Measurements from ENCODE around the gene MORF4L1. TPM values are rescaled to one million over a fixed set of nuclear protein-coding genes. Genes with fewer than 3 reads are reported as not detected.
"Not testable (repeated sequence)": the region's sequence is repeated elsewhere in the genome, so short reads cannot be mapped to it uniquely, and the experiment has no call there.

MORF4L1 gene
- total RNA-seq, 1 donor from 2014 or later: 330 TPM

- DNase-seq (ENCODE audit: low spot score): no peak
Observed at GRCh38 chr15:78923480-78924360, 51.0 kb downstream of the MORF4L1 start.

DNA sequence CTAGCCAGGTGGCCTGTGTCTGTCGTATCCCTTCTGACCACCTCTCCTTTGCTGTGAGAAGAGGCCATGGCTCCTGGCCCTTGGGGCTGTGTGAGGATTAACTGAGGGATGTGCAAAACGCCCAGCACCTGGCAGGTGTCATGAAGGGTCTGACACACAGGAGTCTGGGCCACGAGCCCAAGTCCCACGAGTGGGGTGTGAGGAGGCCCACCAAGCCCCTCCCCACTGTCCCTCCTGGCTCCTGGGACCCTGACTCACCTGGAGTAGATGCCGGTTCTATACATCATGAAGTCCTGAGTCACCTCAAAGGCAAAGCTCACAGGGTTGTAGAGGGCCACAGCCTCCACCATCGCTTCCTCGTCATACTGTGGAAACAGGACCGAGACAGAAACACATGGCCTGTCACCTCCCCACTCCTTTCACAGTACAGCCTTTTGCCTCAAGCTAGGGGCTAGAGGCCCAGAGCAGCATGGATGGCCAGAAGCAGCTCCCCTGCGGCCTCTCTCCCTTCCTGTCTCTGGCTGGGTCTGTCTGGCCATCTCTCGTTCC is 52.5 kb downstream of the MORF4L1 start:
- DNase-seq (ENCODE audit: low spot score): no peak

- DNase-seq (ENCODE audit: low spot score): no peak
Observed at GRCh38 chr15:78925956-78926743, 53.5 kb downstream of the MORF4L1 start.

GRCh38 chr15:78927077-78927790 is 54.5 kb downstream of the MORF4L1 start:
- DNase-seq (ENCODE audit: low spot score): no peak

DNA sequence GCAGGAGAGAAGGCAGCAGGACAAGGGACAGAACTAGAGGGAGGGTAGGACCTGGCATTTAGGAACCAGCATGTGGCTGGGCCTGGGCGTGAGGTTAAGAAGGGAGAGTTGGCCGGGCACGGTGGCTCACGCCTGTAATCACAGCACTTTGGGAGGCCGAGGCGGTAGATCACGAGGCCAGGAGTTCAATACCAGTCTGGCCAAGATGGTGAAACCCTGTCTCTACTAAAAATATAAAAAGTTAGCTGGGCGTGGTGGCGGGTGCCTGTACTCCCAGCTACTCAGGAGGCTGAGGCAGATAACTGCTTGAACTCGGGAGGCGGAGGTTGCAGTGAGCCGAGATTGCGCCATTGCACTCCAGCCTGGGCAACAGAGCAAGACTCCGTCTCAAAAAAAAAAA is 55.5 kb downstream of the MORF4L1 start:
- DNase-seq (ENCODE audit: low spot score): not testable (repeated sequence)

DNA sequence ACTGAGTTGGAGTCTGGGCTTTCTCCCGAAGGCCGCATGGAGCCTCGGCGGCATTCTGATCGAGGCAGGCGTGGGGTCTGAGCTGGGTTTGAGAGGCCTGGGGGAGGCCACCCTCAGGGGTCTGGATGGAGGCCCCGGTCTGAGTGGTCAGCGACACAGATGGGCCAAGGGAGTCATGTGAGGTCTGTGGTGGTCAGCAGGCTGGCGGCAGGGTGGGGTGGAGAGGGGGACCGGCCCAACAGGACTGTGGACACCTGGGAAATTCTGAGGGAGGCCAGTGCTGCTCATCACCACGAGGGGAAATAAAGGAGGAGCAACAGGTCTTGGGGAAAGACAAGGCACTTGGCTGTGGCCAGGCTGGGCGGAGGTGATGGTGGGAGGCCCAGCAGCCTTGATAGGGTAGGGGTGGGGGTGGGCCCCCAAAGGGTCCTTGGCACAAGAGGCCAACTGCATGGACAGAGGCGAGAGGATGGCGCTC is 56.0 kb downstream of the MORF4L1 start:
- no peak for DNase-seq (ENCODE audit: low spot score)

GRCh38 chr15:78929536-78930264 is 57.0 kb downstream of the MORF4L1 start:
- no peak for DNase-seq (ENCODE audit: low spot score)

- DNase-seq (ENCODE audit: low spot score): no peak
Observed at GRCh38 chr15:78930577-78931388, 58.1 kb downstream of the MORF4L1 start.

- DNase-seq (ENCODE audit: low spot score): no peak
Observed at GRCh38 chr15:78931439-78932257, 59.0 kb downstream of the MORF4L1 start.

DNA sequence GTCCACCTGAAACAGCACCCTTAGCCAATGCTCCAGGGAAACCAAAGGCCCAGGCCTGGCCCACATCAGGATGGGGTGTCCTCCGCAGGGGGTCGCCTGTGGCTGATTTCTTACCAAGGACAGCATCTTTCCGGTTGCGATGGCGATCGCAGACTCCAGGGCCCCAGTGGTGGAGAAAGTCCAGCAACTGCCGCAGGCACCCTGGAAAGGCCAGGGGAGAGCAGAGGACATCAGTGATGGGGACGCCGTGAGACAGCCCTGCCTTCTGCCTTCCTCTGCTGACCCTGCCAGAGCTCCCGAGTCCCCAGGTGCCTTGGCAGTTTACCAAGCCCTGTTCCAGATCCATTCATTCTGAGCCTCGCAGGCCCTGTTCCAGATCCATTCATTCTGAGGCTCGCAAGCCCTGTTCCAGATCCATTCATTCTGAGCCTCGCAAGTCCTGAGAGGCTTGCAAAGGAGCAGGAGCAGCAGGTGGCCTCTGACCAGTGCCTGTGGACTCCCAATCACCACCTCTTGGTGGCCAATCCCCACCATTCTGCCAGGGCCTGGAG is 59.6 kb downstream of the MORF4L1 start:
- no peak for DNase-seq (ENCODE audit: low spot score)

DNA sequence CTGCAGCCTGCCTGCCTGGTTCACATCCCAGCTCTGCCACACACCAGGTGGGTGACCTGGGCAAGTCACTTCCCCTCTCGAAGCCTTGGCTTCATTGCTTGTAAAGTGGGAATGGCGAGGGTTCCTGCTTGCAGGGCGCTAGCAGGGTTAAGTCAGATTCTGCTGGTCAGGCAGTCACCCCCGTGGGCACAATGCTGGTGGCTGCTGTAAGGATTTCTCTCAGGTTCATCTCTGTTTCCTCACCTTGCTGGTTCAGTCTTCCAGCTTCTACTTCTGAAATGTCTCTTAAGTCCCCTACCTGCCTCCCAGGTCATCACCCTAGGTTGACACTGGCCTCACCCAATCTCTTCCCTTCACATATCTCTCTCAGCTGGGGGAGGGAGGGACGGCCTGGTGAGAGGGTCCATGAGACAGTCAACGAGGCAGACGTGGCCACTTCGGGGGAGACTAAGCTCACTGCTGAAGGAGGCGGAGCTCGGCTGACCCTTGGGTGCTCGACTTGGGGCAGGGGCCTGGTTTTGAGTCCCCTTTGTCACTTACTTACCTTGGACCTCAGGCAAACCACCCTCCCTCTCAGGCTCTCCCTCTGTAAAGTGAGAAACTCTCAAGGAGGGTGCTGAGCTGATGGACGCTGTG is 60.6 kb downstream of the MORF4L1 start:
- DNase-seq (ENCODE audit: low spot score): no peak

DNA sequence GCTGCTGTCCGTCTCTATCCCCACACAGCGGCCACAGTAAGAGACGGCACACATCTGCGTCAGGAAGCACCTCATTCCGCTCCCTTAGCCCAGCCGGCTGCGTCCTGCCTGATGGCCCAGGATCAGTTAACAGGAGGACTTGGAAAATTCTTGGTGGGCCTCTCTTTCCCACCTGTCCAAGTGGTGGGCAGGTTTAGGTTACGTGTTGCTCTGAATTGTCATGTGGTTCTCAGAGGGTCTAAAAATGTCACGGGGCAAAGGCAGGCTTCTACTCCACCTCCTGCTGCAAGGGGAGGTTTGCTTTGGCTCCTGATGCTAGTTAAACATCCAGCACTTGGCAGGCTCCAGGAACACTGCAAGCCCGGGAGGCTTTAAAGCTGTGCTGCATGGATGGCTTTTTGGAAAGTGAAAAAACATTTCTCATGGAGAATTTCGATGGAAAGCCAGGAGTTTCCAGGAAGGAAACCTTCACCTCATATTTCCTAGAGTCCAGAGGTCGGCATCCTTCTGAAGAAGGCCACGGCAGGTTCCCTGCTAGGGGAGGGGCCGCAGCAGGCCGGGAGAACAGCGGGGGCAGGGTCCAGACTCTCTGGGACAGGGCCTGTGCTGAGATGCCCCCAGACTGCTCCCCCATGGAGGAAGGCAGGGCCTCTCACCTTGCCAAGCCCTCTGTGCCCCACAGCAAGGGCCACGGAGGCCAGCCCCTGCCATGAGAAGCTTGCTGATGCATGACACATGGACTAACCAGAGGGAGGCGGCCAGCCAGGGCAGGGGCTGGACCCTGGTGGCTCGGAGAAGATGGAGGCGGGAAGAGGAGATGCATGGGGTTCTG is 61.3 kb downstream of the MORF4L1 start:
- DNase-seq (ENCODE audit: low spot score): no peak

DNA sequence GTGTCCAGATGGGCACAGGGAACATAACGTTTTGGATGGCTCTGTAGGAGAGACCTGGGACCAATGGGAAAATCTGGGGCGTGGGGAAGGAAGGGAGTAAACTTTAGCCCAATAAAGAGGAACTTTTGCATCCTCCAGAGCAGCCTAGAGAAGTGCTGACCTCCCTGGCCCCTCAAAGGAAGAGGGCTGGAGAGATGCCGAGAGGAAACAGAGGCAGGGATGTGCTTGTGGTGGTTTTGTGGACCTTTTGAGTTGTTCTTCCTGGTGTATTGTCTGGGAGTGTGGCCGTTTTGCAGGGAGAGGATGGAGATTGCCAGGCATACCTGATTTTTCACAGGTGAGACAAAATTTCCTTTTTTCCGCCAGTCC is 61.9 kb downstream of the MORF4L1 start:
- no peak for DNase-seq (ENCODE audit: low spot score)

- DNase-seq (ENCODE audit: low spot score): no peak
Observed at GRCh38 chr15:78937132-78937739, 64.5 kb downstream of the MORF4L1 start.

DNA sequence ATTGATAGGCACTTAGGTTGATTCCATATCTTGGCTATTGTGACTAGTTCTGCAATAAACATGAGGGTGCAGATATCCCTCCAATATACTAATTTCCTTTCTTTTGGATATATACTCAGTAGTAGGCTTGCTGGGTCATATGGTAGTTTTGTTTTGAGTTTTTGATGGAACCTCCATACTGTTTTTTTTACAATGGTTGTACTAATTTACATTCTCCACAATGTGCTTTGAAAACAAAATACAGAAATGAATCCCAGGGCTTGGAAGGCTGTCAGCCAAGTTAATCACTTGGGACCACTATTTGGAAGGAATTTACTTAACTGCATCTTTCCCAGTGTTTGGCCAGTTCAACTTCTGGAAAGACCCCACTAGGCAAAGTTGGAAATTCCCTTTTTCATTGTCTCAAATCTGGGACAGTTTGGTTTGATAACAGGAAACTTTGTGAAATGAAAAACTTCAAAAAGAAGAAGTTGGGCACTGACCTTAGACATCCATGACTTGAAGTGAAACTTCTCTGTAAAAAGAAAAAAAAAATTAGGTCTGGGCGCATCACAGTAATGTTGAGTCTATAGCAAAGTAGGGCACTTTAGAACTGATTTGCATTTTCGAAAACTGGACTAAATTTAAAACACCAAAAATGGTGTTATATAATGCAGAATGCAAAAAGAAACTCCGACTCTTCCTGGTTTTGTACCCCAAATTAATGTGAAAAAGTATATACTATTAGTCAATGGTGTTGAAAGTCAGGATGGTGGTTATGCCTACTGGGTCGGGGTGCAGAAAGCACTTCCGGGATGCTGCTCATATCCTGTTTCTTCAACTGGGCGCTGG is 66.2 kb downstream of the MORF4L1 start:
- DNase-seq (ENCODE audit: low spot score): no peak

- DNase-seq (ENCODE audit: low spot score): no peak
Observed at GRCh38 chr15:78942741-78943140, 70.1 kb downstream of the MORF4L1 start.
